Breast epithelium (tissue), 4 donors: ENCODE results near the gene ANKS1B. TPM values are rescaled to one million over a fixed set of nuclear protein-coding genes. Genes with fewer than 3 reads are reported as not detected.

Source experiments
- DNase-seq, 2 donors: peaks; one replicate each; pipeline ENCODE4 v3.0.0-alpha.2; 2019; ENCODE audit warnings: low spot score in 2 of 2
- H3K27ac ChIP-seq, 2 donors: fragments of 200-600 bp; sonication (generic) in 1 of 2; one replicate each; pipeline ENCODE4 v1.5.1; 2016 to 2019; ENCODE audit warnings: mild to moderate bottlenecking in 1 of 2
- H3K27me3 ChIP-seq, 2 donors: fragments of 200-600 bp; sonication (generic) in 1 of 2; one replicate each; pipeline versions ENCODE4 v1.5.1 to v1.6.0; 2017 to 2019; ENCODE audit warnings: control low read depth in 1 of 2, mild to moderate bottlenecking in 1 of 2
- H3K36me3 ChIP-seq: fragments of 200-600 bp; one replicate; pipeline ENCODE4 v1.5.1; 2019
- H3K4me1 ChIP-seq, 2 donors: fragments of 200-600 bp; sonication (generic); one replicate each; pipeline ENCODE4 v1.5.1; 2016 to 2019; ENCODE audit warnings: control low read depth in 1 of 2
- H3K4me3 ChIP-seq, 3 donors: fragments of 200-600 bp; sonication (generic); 1 replicate in 2 of 3; 2 replicates in 1 of 3; pipeline ENCODE4 v1.5.1; 2016 to 2019; ENCODE audit warnings: mild to moderate bottlenecking in 3 of 3, moderate library complexity in 2 of 3
- H3K9me3 ChIP-seq, 2 donors: fragments of 200-600 bp; sonication (generic) in 1 of 2; one replicate each; pipeline ENCODE4 v1.5.1; 2016 to 2019; ENCODE audit warnings: control low read depth in 1 of 2
- POLR2A ChIP-seq: fragments of 450-650 bp; IDR thresholded peaks from one replicate; pipeline ENCODE4 v1.6.1; 2016; ENCODE audit warnings: antibody characterized with exemption, mild to moderate bottlenecking, moderate library complexity
- POLR2AphosphoS5 ChIP-seq, 3 donors: sonication (generic); formaldehyde crosslinking; IDR thresholded peaks; one replicate each; pipeline ENCODE4 v1.6.1; 2017; ENCODE audit warnings: antibody characterized with exemption in 3 of 3
- intact Hi-C: fragments of 100-400 bp; cut with DNase I; formaldehyde crosslinking; loops from one replicate; pipeline ENCODE4 v1.15.1; 2023; ENCODE audit warnings: low total_unique reads
- total RNA-seq, 3 donors: library from RNA; depleted of rRNA; stranded (reverse); fragments of >200 nt; gene quantifications; one replicate each; pipeline ENCODE4 v1.1.0, GENCODE V29; 2016
- TF ChIP-seq, protein P1 (sequence below), 3 donors: fragments of 450-650 bp; IDR thresholded peaks; one replicate each; pipeline ENCODE4 v1.5.1; 2016 to 2017; ENCODE audit warnings: antibody characterized with exemption in 3 of 3, mild to moderate bottlenecking in 3 of 3, moderate library complexity in 3 of 3

Gene ANKS1B
- total RNA-seq, 3 donors from 2014 or later = 16.6 to 115 (median 32.4) TPM

- Histone ChIP-seq H3K27ac (no peak overlapping the region), H3K27me3 (no peaks in the 10 kb centered on the region), H3K4me3 (no peak overlapping the region), H3K4me1 (no peaks in the 10 kb centered on the region), H3K36me3 (no peaks in the 10 kb centered on the region), H3K9me3 (peaks cover 0 to 6% of the 10 kb centered on the region in 2 donors)
- TF ChIP-seq POLR2A (no peak), POLR2AphosphoS5 (IDR thresholded peaks at IDR 0.05) (no peak)
- DNase-seq = no peak
- intact Hi-C loops = no loop called here
Observed at GRCh38 chr12:99453836-99454538, 530.7 kb downstream of the ANKS1B start.

DNA sequence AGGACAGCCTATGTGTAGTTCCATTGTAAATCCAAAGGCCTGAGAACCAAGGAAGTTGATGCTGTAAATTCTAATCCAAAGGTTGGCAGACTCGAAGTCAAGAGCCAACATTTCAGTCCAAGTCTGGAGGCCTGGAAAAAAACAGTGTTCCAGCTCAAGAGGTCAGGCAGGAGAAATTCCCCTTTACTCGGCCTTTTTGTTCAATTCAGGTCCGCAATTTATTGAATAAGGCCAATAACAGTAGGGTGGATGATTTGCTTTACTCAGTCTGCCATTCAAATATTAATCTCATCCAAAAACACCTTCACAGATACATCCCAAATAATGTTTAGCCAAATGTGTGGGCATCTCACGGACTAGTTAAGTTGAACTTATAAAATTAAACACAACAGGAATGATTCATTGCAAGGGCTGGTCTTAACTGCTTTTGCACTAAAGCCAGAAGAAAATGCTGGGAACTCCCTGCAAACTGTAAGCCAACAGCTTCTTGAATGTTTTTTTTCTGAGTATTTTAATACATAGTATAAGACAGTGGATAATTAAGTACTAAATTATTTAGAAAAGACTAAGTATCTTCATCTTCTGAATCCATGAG is 534.6 kb downstream of the ANKS1B start:
- peaks cover 0 to 3% of the 10 kb centered on the region in 2 donors for H3K9me3 ChIP-seq
- no peak for DNase-seq
- H3K4me3 ChIP-seq = no peak overlapping the region
- no peak for TF ChIP-seq POLR2AphosphoS5 (IDR thresholded peaks at IDR 0.05)
- TF ChIP-seq, protein P1, sequence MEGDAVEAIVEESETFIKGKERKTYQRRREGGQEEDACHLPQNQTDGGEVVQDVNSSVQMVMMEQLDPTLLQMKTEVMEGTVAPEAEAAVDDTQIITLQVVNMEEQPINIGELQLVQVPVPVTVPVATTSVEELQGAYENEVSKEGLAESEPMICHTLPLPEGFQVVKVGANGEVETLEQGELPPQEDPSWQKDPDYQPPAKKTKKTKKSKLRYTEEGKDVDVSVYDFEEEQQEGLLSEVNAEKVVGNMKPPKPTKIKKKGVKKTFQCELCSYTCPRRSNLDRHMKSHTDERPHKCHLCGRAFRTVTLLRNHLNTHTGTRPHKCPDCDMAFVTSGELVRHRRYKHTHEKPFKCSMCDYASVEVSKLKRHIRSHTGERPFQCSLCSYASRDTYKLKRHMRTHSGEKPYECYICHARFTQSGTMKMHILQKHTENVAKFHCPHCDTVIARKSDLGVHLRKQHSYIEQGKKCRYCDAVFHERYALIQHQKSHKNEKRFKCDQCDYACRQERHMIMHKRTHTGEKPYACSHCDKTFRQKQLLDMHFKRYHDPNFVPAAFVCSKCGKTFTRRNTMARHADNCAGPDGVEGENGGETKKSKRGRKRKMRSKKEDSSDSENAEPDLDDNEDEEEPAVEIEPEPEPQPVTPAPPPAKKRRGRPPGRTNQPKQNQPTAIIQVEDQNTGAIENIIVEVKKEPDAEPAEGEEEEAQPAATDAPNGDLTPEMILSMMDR (IDR thresholded peaks at IDR 0.05) = no peak
- no peaks in the 10 kb centered on the region for H3K36me3 ChIP-seq
- no peaks in the 10 kb centered on the region for H3K4me1 ChIP-seq
- no peak overlapping the region for H3K27ac ChIP-seq
- H3K27me3 ChIP-seq = no peaks in the 10 kb centered on the region
- intact Hi-C loops = no loop called here

DNA sequence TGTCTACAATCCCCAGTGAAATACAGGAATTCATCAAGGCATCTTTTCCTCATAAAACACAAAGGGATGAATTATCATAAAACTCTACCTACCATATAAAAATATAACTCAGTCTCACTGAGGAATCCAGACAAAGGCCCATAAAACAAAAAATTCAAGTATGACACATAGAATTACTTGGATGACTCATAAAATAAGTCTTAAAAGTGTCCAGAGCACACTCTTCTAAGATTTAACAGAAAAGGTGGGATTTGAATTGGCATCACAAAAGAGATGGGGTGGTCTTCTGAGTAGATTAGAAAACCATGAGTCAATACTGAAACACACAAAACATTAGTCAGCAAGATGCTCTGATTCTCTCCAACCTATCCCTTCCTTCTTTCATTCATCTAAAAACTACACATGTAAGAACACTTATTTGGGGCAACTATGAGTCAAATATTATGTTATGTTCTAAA is 539.8 kb downstream of the ANKS1B start:
- Histone ChIP-seq H3K9me3 (peaks cover 0 to 3% of the 10 kb centered on the region in 2 donors), H3K27me3 (no peaks in the 10 kb centered on the region), H3K36me3 (no peaks in the 10 kb centered on the region), H3K4me3 (no peak overlapping the region), H3K4me1 (no peaks in the 10 kb centered on the region), H3K27ac (no peak overlapping the region)
- intact Hi-C loops = no loop called here
- DNase-seq = no peak
- TF ChIP-seq, protein P1 (IDR thresholded peaks at IDR 0.05) = no peak
- TF ChIP-seq POLR2A = no peak
- no peak for TF ChIP-seq POLR2AphosphoS5 (IDR thresholded peaks at IDR 0.05)

- intact Hi-C loops = no loop called here
- H3K36me3 ChIP-seq = no peaks in the 10 kb centered on the region
- H3K9me3 ChIP-seq = peaks cover 0 to 3% of the 10 kb centered on the region in 2 donors
- no peak overlapping the region for H3K27ac ChIP-seq
- no peak for DNase-seq
- no peaks in the 10 kb centered on the region for H3K4me1 ChIP-seq
- no peaks in the 10 kb centered on the region for H3K27me3 ChIP-seq
- H3K4me3 ChIP-seq = no peak overlapping the region
- TF ChIP-seq POLR2A (no peak), POLR2AphosphoS5 (IDR thresholded peaks at IDR 0.05) (no peak)
- TF ChIP-seq, protein P1 (IDR thresholded peaks at IDR 0.05) = no peak
Observed at GRCh38 chr12:99442758-99443157, 542.0 kb downstream of the ANKS1B start.

GRCh38 chr12:99439399-99439798 is 545.3 kb downstream of the ANKS1B start:
- Histone ChIP-seq H3K9me3 (no peaks in the 10 kb centered on the region), H3K4me3 (no peak overlapping the region), H3K4me1 (no peaks in the 10 kb centered on the region), H3K27ac (no peak overlapping the region), H3K36me3 (no peaks in the 10 kb centered on the region), H3K27me3 (no peaks in the 10 kb centered on the region)
- DNase-seq = no peak
- intact Hi-C loops = no loop called here
- TF ChIP-seq, protein P1 (IDR thresholded peaks at IDR 0.05) = no peak
- no peak for TF ChIP-seq POLR2AphosphoS5 (IDR thresholded peaks at IDR 0.05)
- TF ChIP-seq POLR2A = no peak
